Measurements from ENCODE around the gene RSL24D1. TPM values are rescaled to one million over a fixed set of nuclear protein-coding genes. Genes with fewer than 3 reads are reported as not detected.

Gene RSL24D1
- total and polyA plus RNA-seq, 9 of the 15 experiments (the other 6 are each of a cell fraction or from before 2014, with no cell fraction given): 133 to 324 (median 223) TPM

- POLR2A ChIA-PET: interaction anchor here (0.6 to 2.1 kb wide), 6 partner anchors 8 to 19 kb away, joined by 3 to 7 read pairs (median 4); partner anchors contain the start of gene RSL24D1
- FAIRE-seq (no peak), DNase-seq (ENCODE audit: extremely low read depth in 1 of 4, low spot score in 3 of 4) (no peak), ATAC-seq (no peak)
- peaks cover 8% of the 10 kb centered on the region; the same call in 1 of the 3 replicates for H3K79me2 ChIP-seq (ENCODE audit: control insufficient read depth, insufficient read depth, low read length)
- no peak overlapping the region for H3K4me3 ChIP-seq
- no peaks in the 10 kb centered on the region for H3K27me3 ChIP-seq (ENCODE audit: control insufficient read depth in 2 of 2, insufficient read depth in 2 of 2, low read length in 2 of 2)
- BruUV-seq (replicated peaks): no TSS peak
- in situ Hi-C loops (cut with MboI) (no loop called here), intact Hi-C loops (cut with micrococcal nuclease) (no loop called here)
- H3K4me1 ChIP-seq (replicated peaks in 1 of 2; ENCODE audit: control insufficient read depth in 2 of 2, insufficient read depth in 2 of 2, low read length in 2 of 2): no peaks in the 10 kb centered on the region
- no peak overlapping the region for H3K9ac ChIP-seq (ENCODE audit: insufficient read depth in 1 of 2, low read depth in 2 of 2, low read length in 2 of 2)
- peaks cover 61% of the 10 kb centered on the region for H3K36me3 ChIP-seq (ENCODE audit: control insufficient read depth, insufficient read depth, low read length)
- H4K20me1 ChIP-seq (replicated peaks; ENCODE audit: control insufficient read depth, insufficient read depth, low read length): no peaks in the 10 kb centered on the region
- H3K9me1 ChIP-seq (ENCODE audit: control insufficient read depth, insufficient read depth, low read length): no peaks in the 10 kb centered on the region
- no peak overlapping the region for H3K27ac ChIP-seq (ENCODE audit: extremely low read depth, low read depth, low read length)
- TF ChIP-seq POLR2B (IDR thresholded peaks at IDR 0.05; ENCODE audit: low read depth, partially characterized antibody) (peak; percentile 34), ETS2 (tag; IDR thresholded peaks at IDR 0.05; ENCODE audit: borderline replicate concordance, poor library complexity, severe bottlenecking) (no peak)
- H2AFZ ChIP-seq (ENCODE audit: low read depth, low read length): no peak overlapping the region
- no peak overlapping the region for H3K4me2 ChIP-seq (ENCODE audit: insufficient read depth, low read length)
- H3K9me3 ChIP-seq (replicated peaks; ENCODE audit: control insufficient read depth, insufficient read depth, low read depth, low read length): no peaks in the 10 kb centered on the region
- CTCF ChIA-PET (ENCODE audit: low intra/inter-chr PET ratio): no interaction called here
Measured at GRCh38 chr15:55179141-55179540, 17.6 kb downstream of the RSL24D1 start.

GRCh38 chr15:55170361-55170760 is 26.4 kb downstream of the RSL24D1 start:
- 55% methylated on average over 4 of the region's 4 CpGs for WGBS (ENCODE audit: insufficient coverage, low coverage, missing lambda C conversion rate)
- no peak for ATAC-seq
- H3K4me1 ChIP-seq (replicated peaks in 1 of 2; ENCODE audit: control insufficient read depth in 2 of 2, insufficient read depth in 2 of 2, low read length in 2 of 2): no peaks in the 10 kb centered on the region
- no peak for TF ChIP-seq RBM22 (IDR thresholded peaks at IDR 0.05; ENCODE audit: low read depth, low read length, poor library complexity, severe bottlenecking)
- no peak for TF ChIP-seq IFI16 (CRISPR knock-in tag; IDR thresholded peaks at IDR 0.05)
- TF ChIP-seq PML (IDR thresholded peaks at IDR 0.05; ENCODE audit: low read length): no peak
- TF ChIP-seq, protein P1, sequence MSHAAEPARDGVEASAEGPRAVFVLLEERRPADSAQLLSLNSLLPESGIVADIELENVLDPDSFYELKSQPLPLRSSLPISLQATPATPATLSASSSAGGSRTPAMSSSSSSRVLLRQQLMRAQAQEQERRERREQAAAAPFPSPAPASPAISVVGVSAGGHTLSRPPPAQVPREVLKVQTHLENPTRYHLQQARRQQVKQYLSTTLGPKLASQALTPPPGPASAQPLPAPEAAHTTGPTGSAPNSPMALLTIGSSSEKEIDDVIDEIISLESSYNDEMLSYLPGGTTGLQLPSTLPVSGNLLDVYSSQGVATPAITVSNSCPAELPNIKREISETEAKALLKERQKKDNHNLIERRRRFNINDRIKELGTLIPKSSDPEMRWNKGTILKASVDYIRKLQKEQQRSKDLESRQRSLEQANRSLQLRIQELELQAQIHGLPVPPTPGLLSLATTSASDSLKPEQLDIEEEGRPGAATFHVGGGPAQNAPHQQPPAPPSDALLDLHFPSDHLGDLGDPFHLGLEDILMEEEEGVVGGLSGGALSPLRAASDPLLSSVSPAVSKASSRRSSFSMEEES (CRISPR knock-in tag; IDR thresholded peaks at IDR 0.05): no peak
- TF ChIP-seq PCBP1 (IDR thresholded peaks at IDR 0.05; ENCODE audit: low read depth, low read length, poor library complexity, severe bottlenecking): no peak
- TF ChIP-seq KLF1 (tag; IDR thresholded peaks at IDR 0.05): no peak
- TF ChIP-seq POLR2G (IDR thresholded peaks at IDR 0.05; ENCODE audit: low read depth, low read length): no peak
- TF ChIP-seq ZBTB1 (CRISPR knock-in tag; IDR thresholded peaks at IDR 0.05; ENCODE audit: borderline replicate concordance, low read depth): no peak
- no peak for TF ChIP-seq ZNF668 (CRISPR knock-in tag; IDR thresholded peaks at IDR 0.05)
- TF ChIP-seq NFE2 (IDR thresholded peaks at IDR 0.05; ENCODE audit: low read depth): no peak
- TF ChIP-seq, protein P2, sequence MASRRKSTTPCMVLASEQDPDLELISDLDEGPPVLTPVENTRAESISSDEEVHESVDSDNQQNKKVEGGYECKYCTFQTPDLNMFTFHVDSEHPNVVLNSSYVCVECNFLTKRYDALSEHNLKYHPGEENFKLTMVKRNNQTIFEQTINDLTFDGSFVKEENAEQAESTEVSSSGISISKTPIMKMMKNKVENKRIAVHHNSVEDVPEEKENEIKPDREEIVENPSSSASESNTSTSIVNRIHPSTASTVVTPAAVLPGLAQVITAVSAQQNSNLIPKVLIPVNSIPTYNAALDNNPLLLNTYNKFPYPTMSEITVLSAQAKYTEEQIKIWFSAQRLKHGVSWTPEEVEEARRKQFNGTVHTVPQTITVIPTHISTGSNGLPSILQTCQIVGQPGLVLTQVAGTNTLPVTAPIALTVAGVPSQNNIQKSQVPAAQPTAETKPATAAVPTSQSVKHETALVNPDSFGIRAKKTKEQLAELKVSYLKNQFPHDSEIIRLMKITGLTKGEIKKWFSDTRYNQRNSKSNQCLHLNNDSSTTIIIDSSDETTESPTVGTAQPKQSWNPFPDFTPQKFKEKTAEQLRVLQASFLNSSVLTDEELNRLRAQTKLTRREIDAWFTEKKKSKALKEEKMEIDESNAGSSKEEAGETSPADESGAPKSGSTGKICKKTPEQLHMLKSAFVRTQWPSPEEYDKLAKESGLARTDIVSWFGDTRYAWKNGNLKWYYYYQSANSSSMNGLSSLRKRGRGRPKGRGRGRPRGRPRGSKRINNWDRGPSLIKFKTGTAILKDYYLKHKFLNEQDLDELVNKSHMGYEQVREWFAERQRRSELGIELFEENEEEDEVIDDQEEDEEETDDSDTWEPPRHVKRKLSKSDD (conservative IDR thresholded peaks at IDR 0.05; ENCODE audit: low read length): no peak

More at GRCh38 chr15:55170361-55170760, 26.4 kb downstream of the RSL24D1 start:
- ChIA-PET CTCF (ENCODE audit: low intra/inter-chr PET ratio) (no interaction called here), POLR2A (interaction anchor here (1.2 kb wide), 1 partner anchor 9 kb away, joined by 3 read pairs; no protein-coding TSS in a partner anchor)
- Histone ChIP-seq H3K9me1 (ENCODE audit: control insufficient read depth, insufficient read depth, low read length) (no peaks in the 10 kb centered on the region), H3K27ac (ENCODE audit: extremely low read depth, low read depth, low read length) (no peak overlapping the region), H3K9ac (ENCODE audit: insufficient read depth in 1 of 2, low read depth in 2 of 2, low read length in 2 of 2) (no peak overlapping the region), H3K4me3 (no peak overlapping the region), H4K20me1 (replicated peaks; ENCODE audit: control insufficient read depth, insufficient read depth, low read length) (no peaks in the 10 kb centered on the region), H3K36me3 (ENCODE audit: control insufficient read depth, insufficient read depth, low read length) (no peaks in the 10 kb centered on the region), H3K9me3 (replicated peaks; ENCODE audit: control insufficient read depth, insufficient read depth, low read depth, low read length) (no peaks in the 10 kb centered on the region), H3K79me2 (ENCODE audit: control insufficient read depth, insufficient read depth, low read length) (no peaks in the 10 kb centered on the region), H3K4me2 (ENCODE audit: insufficient read depth, low read length) (no peak overlapping the region), H3K27me3 (ENCODE audit: control insufficient read depth in 2 of 2, insufficient read depth in 2 of 2, low read length in 2 of 2) (no peaks in the 10 kb centered on the region; a peak in 1 of 5 replicates), H2AFZ (ENCODE audit: low read depth, low read length) (no peak overlapping the region)
- no TSS peak for BruUV-seq (replicated peaks)
- DNase-seq (ENCODE audit: extremely low read depth in 1 of 4, low spot score in 3 of 4): no peak
- in situ Hi-C loops (cut with MboI): no loop called here
- FAIRE-seq: no peak
- intact Hi-C loops (cut with micrococcal nuclease): no loop called here

Data from K562 (cell line).